Calu3 (cell line): ENCODE data around the gene LCLAT1. TPM values are rescaled to one million over a fixed set of nuclear protein-coding genes. Genes with fewer than 3 reads are reported as not detected.

Source experiments
- BruUV-seq: library from RNA; stranded (reverse); fragments of 400-500 nt; replicated peaks from 2 replicates; lab custom pipeline; 2021; lab: Mats Ljungman, UMichigan
- CTCF ChIA-PET: fragments of 300-600 bp; sonication (Branson Sonifier 250); formaldehyde crosslinking; loops from one replicate; lab custom pipeline; 2022; ENCODE audit warnings: antibody characterized with exemption; lab: Charles Lee
- DNase-seq: peaks from one replicate; pipeline ENCODE4 v3.0.0; 2022
- H3K27ac Mint-ChIP-seq: one replicate; pipeline ENCODE4 v1.8.0; 2022; ENCODE audit warnings: mixed read lengths; ENCODE audit not compliant: unreplicated experiment
- H3K27me3 Mint-ChIP-seq: one replicate; pipeline ENCODE4 v1.8.0; 2022; ENCODE audit warnings: mixed read lengths; ENCODE audit not compliant: unreplicated experiment
- H3K36me3 Mint-ChIP-seq: one replicate; pipeline ENCODE4 v1.8.0; 2022; ENCODE audit warnings: mild to moderate bottlenecking, moderate library complexity, mixed read lengths; ENCODE audit not compliant: insufficient read depth, unreplicated experiment
- H3K4me1 Mint-ChIP-seq: one replicate; pipeline ENCODE4 v1.8.0; 2022; ENCODE audit warnings: mild to moderate bottlenecking, low read depth, mixed read lengths; ENCODE audit not compliant: unreplicated experiment
- H3K4me3 Mint-ChIP-seq: one replicate; pipeline ENCODE4 v1.8.0; 2022; ENCODE audit warnings: mild to moderate bottlenecking, low read depth, moderate library complexity, mixed read lengths; ENCODE audit not compliant: unreplicated experiment
- H3K9me3 Mint-ChIP-seq: one replicate; pipeline ENCODE4 v1.8.0; 2022; ENCODE audit warnings: low read depth, mixed read lengths; ENCODE audit not compliant: unreplicated experiment
- intact Hi-C: fragments of 100-400 bp; cut with micrococcal nuclease; formaldehyde crosslinking; loops from one replicate; pipeline ENCODE4 v1.10.0; 2022; ENCODE audit not compliant: unreplicated experiment
- total RNA-seq: library from RNA; stranded (reverse); gene quantifications from 2 replicates; pipeline ENCODE4 v1.2.3, GENCODE V29; 2022
- TF ChIP-seq, protein P1 (sequence below): fragments of 200-600 bp; IDR thresholded peaks from one replicate; pipeline ENCODE4 v1.8.0; 2022; ENCODE audit warnings: antibody characterized with exemption; ENCODE audit not compliant: unreplicated experiment

LCLAT1 gene
- total RNA-seq, 1 experiment from 2014 or later = 47.6 TPM

DNA sequence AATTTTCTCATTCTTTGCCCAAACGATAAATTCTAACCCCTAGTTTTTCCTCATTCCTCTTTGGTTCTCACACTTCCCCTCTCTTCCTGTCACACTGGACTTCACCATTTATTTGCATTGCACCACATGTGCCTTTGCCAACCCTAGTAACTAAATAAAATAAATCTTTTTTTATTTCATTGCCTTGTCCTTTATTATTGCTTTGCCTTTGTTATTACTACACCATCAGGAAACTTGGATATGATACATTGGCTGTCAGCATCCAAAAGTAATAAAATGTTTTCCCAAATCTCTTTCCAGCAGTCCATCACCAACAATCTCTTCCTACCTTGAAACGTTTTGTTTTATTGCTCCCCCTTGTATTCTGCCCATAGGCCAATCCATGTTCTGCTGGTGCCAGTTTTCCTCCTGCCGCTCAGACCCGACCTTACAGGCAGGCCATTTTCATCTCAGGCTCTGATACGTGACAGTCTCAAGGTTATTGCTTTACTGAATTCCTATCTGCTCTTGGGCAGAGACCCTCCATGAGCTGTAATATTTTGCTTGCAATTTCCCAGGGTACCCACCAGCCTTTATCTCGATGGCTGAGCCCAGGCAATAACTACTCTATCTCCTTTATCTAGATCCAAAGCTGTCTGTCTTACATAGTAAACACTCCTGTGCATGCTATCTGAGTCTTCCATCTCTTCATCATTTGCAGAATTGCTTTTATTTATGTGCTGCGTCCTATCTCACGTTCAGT is 19.3 kb upstream of the LCLAT1 start:
- H3K9me3 Mint-ChIP-seq = no peaks in the 10 kb centered on the region
- no peak overlapping the region for H3K4me3 Mint-ChIP-seq
- no peak overlapping the region for H3K27ac Mint-ChIP-seq
- no peak for DNase-seq
- H3K27me3 Mint-ChIP-seq = no peaks in the 10 kb centered on the region
- intact Hi-C loops = no loop called here
- TF ChIP-seq, protein P1, sequence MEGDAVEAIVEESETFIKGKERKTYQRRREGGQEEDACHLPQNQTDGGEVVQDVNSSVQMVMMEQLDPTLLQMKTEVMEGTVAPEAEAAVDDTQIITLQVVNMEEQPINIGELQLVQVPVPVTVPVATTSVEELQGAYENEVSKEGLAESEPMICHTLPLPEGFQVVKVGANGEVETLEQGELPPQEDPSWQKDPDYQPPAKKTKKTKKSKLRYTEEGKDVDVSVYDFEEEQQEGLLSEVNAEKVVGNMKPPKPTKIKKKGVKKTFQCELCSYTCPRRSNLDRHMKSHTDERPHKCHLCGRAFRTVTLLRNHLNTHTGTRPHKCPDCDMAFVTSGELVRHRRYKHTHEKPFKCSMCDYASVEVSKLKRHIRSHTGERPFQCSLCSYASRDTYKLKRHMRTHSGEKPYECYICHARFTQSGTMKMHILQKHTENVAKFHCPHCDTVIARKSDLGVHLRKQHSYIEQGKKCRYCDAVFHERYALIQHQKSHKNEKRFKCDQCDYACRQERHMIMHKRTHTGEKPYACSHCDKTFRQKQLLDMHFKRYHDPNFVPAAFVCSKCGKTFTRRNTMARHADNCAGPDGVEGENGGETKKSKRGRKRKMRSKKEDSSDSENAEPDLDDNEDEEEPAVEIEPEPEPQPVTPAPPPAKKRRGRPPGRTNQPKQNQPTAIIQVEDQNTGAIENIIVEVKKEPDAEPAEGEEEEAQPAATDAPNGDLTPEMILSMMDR = no peak
- BruUV-seq = no TSS peak
- CTCF ChIA-PET = no interaction called here
- H3K36me3 Mint-ChIP-seq = no peaks in the 10 kb centered on the region
- H3K4me1 Mint-ChIP-seq = peaks cover 13% of the 10 kb centered on the region

DNA sequence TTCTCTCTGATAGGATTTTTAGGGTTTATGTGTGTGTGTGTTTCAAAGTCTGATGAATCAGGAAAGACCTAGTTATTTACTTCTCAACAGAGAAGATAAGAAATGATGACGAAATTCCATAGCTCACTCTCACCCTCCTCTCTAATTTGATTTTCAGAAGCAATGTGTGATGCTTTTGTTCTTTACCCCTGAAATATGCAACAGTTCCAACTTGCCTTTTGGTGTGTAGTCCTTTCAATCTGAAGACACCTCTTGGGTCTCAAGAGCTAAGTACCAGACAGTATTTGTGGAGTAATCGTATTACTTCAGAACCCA is 18.7 kb upstream of the LCLAT1 start:
- no peaks in the 10 kb centered on the region for H3K36me3 Mint-ChIP-seq
- peaks cover 10% of the 10 kb centered on the region for H3K4me1 Mint-ChIP-seq
- H3K9me3 Mint-ChIP-seq = no peaks in the 10 kb centered on the region
- TF ChIP-seq, protein P1 = no peak
- no peak overlapping the region for H3K4me3 Mint-ChIP-seq
- no TSS peak for BruUV-seq
- H3K27me3 Mint-ChIP-seq = no peaks in the 10 kb centered on the region
- intact Hi-C loops = no loop called here
- CTCF ChIA-PET = interaction anchor here (0.6 kb wide), 1 partner anchor 283 kb away, joined by 3 read pairs; no protein-coding TSS in a partner anchor
- H3K27ac Mint-ChIP-seq = no peak overlapping the region
- no peak for DNase-seq

DNA sequence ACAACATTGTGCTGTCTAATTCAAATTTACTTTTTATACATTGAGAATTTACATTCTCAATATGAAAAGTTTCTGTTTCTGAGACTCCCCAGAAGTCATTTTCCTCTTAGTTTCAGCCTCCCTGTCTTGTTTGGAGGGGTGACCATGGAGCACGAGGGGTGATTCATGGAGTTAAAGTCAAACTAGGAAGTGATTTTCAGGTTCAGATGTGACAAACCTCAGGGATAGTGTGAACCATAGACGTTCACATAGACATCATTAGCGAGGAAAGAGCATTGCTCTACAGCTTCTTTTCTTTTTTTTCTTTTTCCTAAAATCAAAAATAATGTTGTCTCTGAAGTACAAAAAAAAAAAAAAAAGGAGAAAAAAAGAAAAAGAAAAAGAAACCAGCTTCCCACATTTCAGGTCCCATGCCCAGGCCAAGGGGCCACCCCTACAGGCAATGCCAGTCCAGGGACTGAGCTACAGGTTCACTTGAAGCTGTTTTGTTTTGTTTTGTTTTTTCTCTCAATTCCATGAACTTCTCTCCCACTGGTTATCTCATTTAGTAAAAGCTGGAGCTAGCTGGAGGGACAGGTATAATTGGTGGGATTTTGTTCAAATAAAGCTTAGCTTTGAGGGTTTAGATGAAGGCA is 18.1 kb upstream of the LCLAT1 start:
- BruUV-seq = no TSS peak
- TF ChIP-seq, protein P1 = no peak
- Mint-ChIP-seq H3K4me1 (peaks cover 10% of the 10 kb centered on the region), H3K4me3 (no peak overlapping the region), H3K9me3 (no peaks in the 10 kb centered on the region), H3K27me3 (no peaks in the 10 kb centered on the region), H3K36me3 (no peaks in the 10 kb centered on the region), H3K27ac (no peak overlapping the region)
- CTCF ChIA-PET = interaction anchor here (0.6 to 0.7 kb wide), 2 partner anchors 12 to 283 kb away, joined by 3 to 5 read pairs; no protein-coding TSS in a partner anchor
- intact Hi-C loops = no loop called here
- DNase-seq = no peak

- no peaks in the 10 kb centered on the region for H3K27me3 Mint-ChIP-seq
- CTCF ChIA-PET = interaction anchor here (0.6 kb wide), 1 partner anchor 190 kb away, joined by 4 read pairs; no protein-coding TSS in a partner anchor
- TF ChIP-seq, protein P1 = no peak
- H3K27ac Mint-ChIP-seq = no peak overlapping the region
- intact Hi-C loops = no loop called here
- no TSS peak for BruUV-seq
- no peak for DNase-seq
- H3K4me1 Mint-ChIP-seq = peaks cover under 1% of the 10 kb centered on the region
- H3K36me3 Mint-ChIP-seq = no peaks in the 10 kb centered on the region
- no peaks in the 10 kb centered on the region for H3K9me3 Mint-ChIP-seq
- no peak overlapping the region for H3K4me3 Mint-ChIP-seq
Measured at GRCh38 chr2:30433541-30434299, 13.3 kb upstream of the LCLAT1 start.
